T-cell (primary cell): ENCODE measurements around the gene ASXL1. TPM values are rescaled to one million over a fixed set of nuclear protein-coding genes. Genes with fewer than 3 reads are reported as not detected.
"Not testable (repeated sequence)": the region's sequence is repeated elsewhere in the genome, so short reads cannot be mapped to it uniquely, and the experiment has no call there.

ENCODE experiments used
- ATAC-seq, 4 experiments: fragments of 200-7000 bp in 3 of 4; fragments of 150-1000 bp in 1 of 4; cut with Tn5 transposase; replicated peaks in 1 of 4; 1 replicate in 3 of 4; 2 replicates in 1 of 4; pipeline ENCODE4 v1.10.0; 2021; ENCODE audit warnings: moderate library complexity in 3 of 4, mild to moderate bottlenecking in 2 of 4, moderate number of reproducible peaks in 1 of 4
- CTCF ChIA-PET, 2 donors: fragments of 300-600 bp; sonication (Branson Sonifier 250); formaldehyde crosslinking; loops; one replicate each; lab custom pipeline; 2022; ENCODE audit warnings: antibody characterized with exemption in 2 of 2; lab: Charles Lee
- POLR2A ChIA-PET, 2 donors: fragments of 300-600 bp; sonication (Branson Sonifier 250); formaldehyde crosslinking; loops; one replicate each; lab custom pipeline; 2022; ENCODE audit warnings: antibody characterized with exemption in 2 of 2; lab: Charles Lee
- DNase-seq, 35 experiments: peaks; one replicate each; pipeline versions ENCODE4 v3.0.0 to v3.0.0-alpha.2; 2013 to 2023
- H3K27ac ChIP-seq: one replicate; pipeline ENCODE4 v1.5.1; 2013; ENCODE audit warnings: low read length
- H3K27me3 ChIP-seq, 2 experiments: replicated peaks in 1 of 2; 1 replicate in 1 of 2; 2 replicates in 1 of 2; pipeline versions ENCODE4 v1.6.1 to v1.7.0; 2013; ENCODE audit warnings: low read length in 1 of 2, mixed read lengths in 1 of 2; ENCODE audit not compliant: control insufficient read depth in 2 of 2, insufficient read depth in 2 of 2; ENCODE audit errors: extremely low read depth in 1 of 2
- H3K36me3 ChIP-seq, 2 donors: 1 replicate in 1 of 2; 2 replicates in 1 of 2; pipeline versions ENCODE4 v1.6.1 to v1.7.0; 2013; ENCODE audit warnings: low read length in 1 of 2; ENCODE audit not compliant: control insufficient read depth in 2 of 2, insufficient read depth in 1 of 2; ENCODE audit errors: extremely low read depth in 1 of 2
- H3K4me1 ChIP-seq, 2 experiments: 1 replicate in 1 of 2; 2 replicates in 1 of 2; pipeline versions ENCODE4 v1.6.1 to v1.7.0; 2013; ENCODE audit warnings: low read length in 2 of 2, mixed read lengths in 1 of 2; ENCODE audit not compliant: insufficient read depth in 2 of 2, control insufficient read depth in 1 of 2; ENCODE audit errors: extremely low read depth in 1 of 2
- H3K4me3 ChIP-seq, 2 donors: 1 replicate in 1 of 2; 2 replicates in 1 of 2; pipeline versions ENCODE4 v1.5.1 to v1.7.0; 2013; ENCODE audit warnings: mild to moderate bottlenecking in 2 of 2, low read length in 1 of 2, moderate library complexity in 1 of 2; ENCODE audit not compliant: control insufficient read depth in 1 of 2; ENCODE audit errors: extremely low read depth in 1 of 2
- H3K9me3 ChIP-seq: 2 replicates; pipeline ENCODE4 v1.7.0; 2013
- H3K27ac Mint-ChIP-seq, 2 donors: one replicate each; pipeline ENCODE4 v1.8.0; 2020 to 2021; ENCODE audit warnings: mild to moderate bottlenecking in 2 of 2, mixed read lengths in 2 of 2
- H3K27me3 Mint-ChIP-seq, 2 donors: one replicate each; pipeline ENCODE4 v1.8.0; 2021 to 2022; ENCODE audit warnings: mixed read lengths in 2 of 2
- H3K36me3 Mint-ChIP-seq: one replicate; pipeline ENCODE4 v1.8.0; 2021; ENCODE audit warnings: mixed read lengths
- H3K4me1 Mint-ChIP-seq, 3 donors: one replicate each; pipeline ENCODE4 v1.8.0; 2020 to 2022; ENCODE audit warnings: mixed read lengths in 3 of 3, mild to moderate bottlenecking in 1 of 3
- H3K4me3 Mint-ChIP-seq, 3 donors: one replicate each; pipeline ENCODE4 v1.8.0; 2020 to 2022; ENCODE audit warnings: mild to moderate bottlenecking in 3 of 3, mixed read lengths in 3 of 3, moderate library complexity in 3 of 3
- H3K9me3 Mint-ChIP-seq, 3 donors: one replicate each; pipeline ENCODE4 v1.8.0; 2020 to 2022; ENCODE audit warnings: mixed read lengths in 3 of 3
- WGBS: methylation state at CpG from one replicate; pipeline ENCODE4 v1.1.5; 2013; ENCODE audit warnings: missing lambda C conversion rate; ENCODE audit not compliant: insufficient coverage; 5-methylcytosine and 5-hydroxymethylcytosine counted together
- total RNA-seq, 35 experiments: library from RNA in 6 of 35; stranded (reverse) in 6 of 35; fragments of 120-200 nt in 1 of 35; gene quantifications; one replicate each; pipeline versions ENCODE4 v1.2.1 to v1.2.4 and lab custom pipeline; 2013 to 2026

The ASXL1 gene
- total RNA-seq, 5 donors from 2014 or later (not counting 1 experiment from before 2014, with no cell fraction given): 122 to 204 (median 137) TPM

DNA sequence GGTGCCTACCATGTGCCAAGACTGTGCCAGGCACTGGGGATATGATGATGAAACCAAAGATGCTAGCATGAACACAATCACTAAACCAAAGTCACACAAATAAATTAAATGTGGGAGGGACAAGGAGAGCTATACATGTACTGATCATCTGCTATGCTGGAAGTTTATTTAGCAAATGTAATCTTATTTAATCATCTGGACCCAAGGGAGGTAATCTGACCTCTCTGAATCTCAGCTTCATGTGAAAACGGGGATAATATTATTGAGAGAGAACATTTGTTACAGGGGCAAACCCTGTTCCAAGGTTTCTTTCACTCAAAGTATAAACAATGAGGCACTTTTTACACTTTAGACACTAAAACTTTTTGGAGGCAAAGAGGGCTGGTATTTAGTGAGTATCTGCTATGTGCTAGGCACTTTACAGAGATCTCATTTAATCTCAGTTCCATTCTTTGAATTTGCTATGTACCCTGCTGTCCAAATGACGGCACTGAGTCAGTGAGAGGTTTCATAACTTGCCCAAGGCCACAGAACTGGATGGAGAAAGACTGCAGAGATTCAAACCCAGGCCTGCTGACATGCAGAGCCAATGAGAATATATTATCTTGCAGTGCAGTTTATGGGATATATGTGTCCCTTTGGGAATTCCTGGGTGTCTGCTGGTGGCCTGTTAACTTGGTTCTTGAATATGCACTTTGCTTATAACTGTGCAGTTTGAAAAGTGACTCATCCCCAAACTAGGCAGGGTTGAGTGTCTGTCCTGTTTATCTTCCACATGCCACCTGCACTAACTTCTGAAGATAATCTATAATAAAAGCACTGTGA is 3.3 kb upstream of the ASXL1 start:
- H3K36me3 ChIP-seq: no peaks in the 10 kb centered on the region
- H3K27ac ChIP-seq: no peak overlapping the region
- WGBS: 44% methylated on average over 1 of the region's 2 CpGs
- H3K27me3 ChIP-seq: no peaks in the 10 kb centered on the region
- peaks cover 12 to 19% (median 15%) of the 10 kb centered on the region in 3 donors for H3K4me1 Mint-ChIP-seq
- H3K4me1 ChIP-seq: peaks cover 4 to 12% of the 10 kb centered on the region in 2 experiments
- DNase-seq (no peak), ATAC-seq (no peak)
- no peaks in the 10 kb centered on the region for H3K9me3 Mint-ChIP-seq
- H3K36me3 Mint-ChIP-seq: peaks cover 2% of the 10 kb centered on the region
- H3K9me3 ChIP-seq: no peaks in the 10 kb centered on the region
- ChIA-PET POLR2A (interaction anchor here in 1 of 2 donors (0.6 kb wide), 1 partner anchor 45 kb away, joined by 5 read pairs; no protein-coding TSS in a partner anchor), CTCF (interaction anchor here in 1 of 2 donors (0.5 kb wide), 1 partner anchor 93 kb away, joined by 4 read pairs; no protein-coding TSS in a partner anchor)
- no peak overlapping the region for H3K4me3 Mint-ChIP-seq
- no peaks in the 10 kb centered on the region for H3K27me3 Mint-ChIP-seq
- H3K27ac Mint-ChIP-seq: no peak overlapping the region
- no peak overlapping the region for H3K4me3 ChIP-seq

GRCh38 chr20:32355417-32355841 is 2.7 kb upstream of the ASXL1 start:
- no peak for DNase-seq
- no peaks in the 10 kb centered on the region for H3K9me3 Mint-ChIP-seq
- no peak overlapping the region for H3K4me3 Mint-ChIP-seq
- ChIA-PET CTCF (no interaction called here), POLR2A (no interaction called here)
- H3K9me3 ChIP-seq: no peaks in the 10 kb centered on the region
- H3K36me3 ChIP-seq: no peaks in the 10 kb centered on the region
- H3K27ac Mint-ChIP-seq: peak overlapping the region in 1 of 2 donors; percentile 45
- peaks cover 18 to 25% (median 22%) of the 10 kb centered on the region in 3 donors for H3K4me1 Mint-ChIP-seq
- no peak for ATAC-seq
- WGBS: 20% methylated on average over 2 of the region's 6 CpGs
- H3K4me3 ChIP-seq: no peak overlapping the region
- H3K27ac ChIP-seq: no peak overlapping the region
- H3K27me3 Mint-ChIP-seq: no peaks in the 10 kb centered on the region
- H3K36me3 Mint-ChIP-seq: peaks cover 3% of the 10 kb centered on the region
- H3K27me3 ChIP-seq: no peaks in the 10 kb centered on the region
- H3K4me1 ChIP-seq: peaks cover 8 to 16% of the 10 kb centered on the region in 2 experiments

- H3K27ac ChIP-seq, H3K36me3 ChIP-seq, POLR2A ChIA-PET, H3K9me3 ChIP-seq, H3K4me3 ChIP-seq, H3K36me3 Mint-ChIP-seq, CTCF ChIA-PET, H3K27me3 Mint-ChIP-seq, ATAC-seq, H3K9me3 Mint-ChIP-seq, H3K27me3 ChIP-seq, DNase-seq, H3K27ac Mint-ChIP-seq: not testable (repeated sequence)
- no CpG with 5 or more reads among the region's 7 CpGs for whole genome bisulfite sequencing
- peaks cover 25 to 31% (median 28%) of the 10 kb centered on the region in 3 donors for H3K4me1 Mint-ChIP-seq
- peak overlapping the region in 1 of 3 donors; percentile 22 for H3K4me3 Mint-ChIP-seq
- H3K4me1 ChIP-seq: peaks cover 11 to 21% of the 10 kb centered on the region in 2 experiments
Measured at GRCh38 chr20:32355907-32356621, 2.1 kb upstream of the ASXL1 start.

- ATAC-seq: no peak
- H3K27ac ChIP-seq: no peak overlapping the region
- H3K4me3 Mint-ChIP-seq: peak overlapping the region; percentile 89 to 96 (median 95)
- no peaks in the 10 kb centered on the region for H3K27me3 Mint-ChIP-seq
- peaks cover 0 to 3% of the 10 kb centered on the region in 2 donors for H3K36me3 ChIP-seq
- 84% methylated on average over 4 of the region's 13 CpGs for WGBS
- no peaks in the 10 kb centered on the region for H3K9me3 ChIP-seq
- ChIA-PET POLR2A (interaction anchor here (0.6 to 0.7 kb wide), 2 partner anchors 59 to 72 kb away, joined by 3 to 4 read pairs; no protein-coding TSS in a partner anchor), CTCF (interaction anchor here in 1 of 2 donors (1.2 kb wide), 1 partner anchor 40 kb away, joined by 3 read pairs; no protein-coding TSS in a partner anchor)
- no peaks in the 10 kb centered on the region for H3K27me3 ChIP-seq
- H3K36me3 Mint-ChIP-seq: peaks cover 3% of the 10 kb centered on the region
- peak overlapping the region; percentile 99 for H3K27ac Mint-ChIP-seq
- peaks cover 12 to 28% of the 10 kb centered on the region in 2 experiments for H3K4me1 ChIP-seq
- DNase-seq: no peak
- peaks cover 31 to 39% (median 35%) of the 10 kb centered on the region in 3 donors for H3K4me1 Mint-ChIP-seq
- H3K4me3 ChIP-seq: no peak overlapping the region
- H3K9me3 Mint-ChIP-seq: no peaks in the 10 kb centered on the region
Measured at GRCh38 chr20:32356622-32357374, 1.3 kb upstream of the ASXL1 start.

GRCh38 chr20:32357375-32357868 is 709 bp upstream of the ASXL1 start:
- H3K4me1 Mint-ChIP-seq: peaks cover 37 to 45% (median 41%) of the 10 kb centered on the region in 3 donors
- H3K27me3 Mint-ChIP-seq: no peaks in the 10 kb centered on the region
- no peaks in the 10 kb centered on the region for H3K9me3 ChIP-seq
- peaks cover 15 to 34% of the 10 kb centered on the region in 2 experiments for H3K4me1 ChIP-seq
- peaks cover 3% of the 10 kb centered on the region for H3K36me3 Mint-ChIP-seq
- 5% methylated on average over 7 of the region's 11 CpGs for WGBS
- no peaks in the 10 kb centered on the region for H3K9me3 Mint-ChIP-seq
- peak in 2 of 35 experiments; percentile 2 to 3 for DNase-seq
- H3K36me3 ChIP-seq: peaks cover 0 to 3% of the 10 kb centered on the region in 2 donors
- ChIA-PET POLR2A (interaction anchor here (0.7 kb wide), 3 partner anchors 28 to 149 kb away, joined by 3 to 7 read pairs (median 4); no protein-coding TSS in a partner anchor), CTCF (interaction anchor here in 1 of 2 donors (1.2 kb wide), 1 partner anchor 41 kb away, joined by 3 read pairs; no protein-coding TSS in a partner anchor)
- peak overlapping the region; percentile 79 to 94 for H3K4me3 ChIP-seq
- H3K4me3 Mint-ChIP-seq: peak overlapping the region; percentile 89 to 96 (median 95)
- no peaks in the 10 kb centered on the region for H3K27me3 ChIP-seq
- no peak for ATAC-seq
- peak overlapping the region; percentile 95 for H3K27ac ChIP-seq
- H3K27ac Mint-ChIP-seq: peak overlapping the region; percentile 99
